IgD-negative memory B cell (primary cell): ENCODE data around the gene KIAA1217. TPM values are rescaled to one million over a fixed set of nuclear protein-coding genes. Genes with fewer than 3 reads are reported as not detected.

Experiments
- H3K27ac Mint-ChIP-seq, 3 donors: one replicate each; pipeline ENCODE4 v1.8.0; 2020 to 2022; ENCODE audit warnings: mild to moderate bottlenecking in 3 of 3, mixed read lengths in 3 of 3, moderate library complexity in 1 of 3
- H3K27me3 Mint-ChIP-seq: one replicate; pipeline ENCODE4 v1.8.0; 2021; ENCODE audit warnings: mixed read lengths
- H3K36me3 Mint-ChIP-seq: one replicate; pipeline ENCODE4 v1.8.0; 2020; ENCODE audit warnings: mild to moderate bottlenecking, mixed read lengths
- H3K4me1 Mint-ChIP-seq, 3 donors: one replicate each; pipeline ENCODE4 v1.8.0; 2020 to 2022; ENCODE audit warnings: mixed read lengths in 3 of 3, mild to moderate bottlenecking in 1 of 3
- H3K4me3 Mint-ChIP-seq, 4 donors: one replicate each; pipeline ENCODE4 v1.8.0; 2020 to 2022; ENCODE audit warnings: mild to moderate bottlenecking in 4 of 4, mixed read lengths in 4 of 4, moderate library complexity in 3 of 4
- H3K9me3 Mint-ChIP-seq, 3 donors: one replicate each; pipeline ENCODE4 v1.8.0; 2020 to 2021; ENCODE audit warnings: mixed read lengths in 3 of 3, mild to moderate bottlenecking in 1 of 3
- polyA plus RNA-seq: library from polyadenylated mRNA; unstranded; fragments of 300-500 nt; fragmentation: Illumina TruSeq; gene quantifications from one replicate; pipeline ENCODE4 v1.2.3, GENCODE V29; 2021

KIAA1217 gene
- polyA plus RNA-seq, 1 donor from 2014 or later, result not detected

GRCh38 chr10:24501056-24501711, 292.2 kb downstream of the KIAA1217 start:
- Mint-ChIP-seq H3K27me3 (peaks cover 7% of the 10 kb centered on the region), H3K4me1 (peaks cover 0 to 2% (median 0%) of the 10 kb centered on the region in 3 donors), H3K9me3 (no peaks in the 10 kb centered on the region), H3K27ac (no peak overlapping the region), H3K36me3 (peaks cover 1% of the 10 kb centered on the region), H3K4me3 (no peak overlapping the region)

- Mint-ChIP-seq H3K36me3 (peaks cover 1% of the 10 kb centered on the region), H3K9me3 (peaks cover 0 to 5% (median 0%) of the 10 kb centered on the region in 3 donors), H3K4me3 (no peak overlapping the region), H3K4me1 (peaks cover 0 to 2% (median 0%) of the 10 kb centered on the region in 3 donors), H3K27me3 (peaks cover 13% of the 10 kb centered on the region), H3K27ac (no peak overlapping the region)
Measured at GRCh38 chr10:24502006-24502405, 293.1 kb downstream of the KIAA1217 start.

- peaks cover 0 to 8% (median 0%) of the 10 kb centered on the region in 3 donors for H3K9me3 Mint-ChIP-seq
- H3K4me1 Mint-ChIP-seq, result peaks cover 0 to 2% (median 0%) of the 10 kb centered on the region in 3 donors
- no peak overlapping the region for H3K27ac Mint-ChIP-seq
- H3K36me3 Mint-ChIP-seq, result peaks cover 1% of the 10 kb centered on the region
- H3K27me3 Mint-ChIP-seq, result peaks cover 14% of the 10 kb centered on the region
- no peak overlapping the region for H3K4me3 Mint-ChIP-seq
Measured at GRCh38 chr10:24502801-24503460, 294.0 kb downstream of the KIAA1217 start.

GRCh38 chr10:24503461-24504320, 294.8 kb downstream of the KIAA1217 start:
- peaks cover 0 to 8% (median 0%) of the 10 kb centered on the region in 3 donors for H3K9me3 Mint-ChIP-seq
- H3K36me3 Mint-ChIP-seq, result no peaks in the 10 kb centered on the region
- H3K4me1 Mint-ChIP-seq, result peaks cover 0 to 2% (median 0%) of the 10 kb centered on the region in 3 donors
- H3K4me3 Mint-ChIP-seq, result no peak overlapping the region
- peaks cover 14% of the 10 kb centered on the region for H3K27me3 Mint-ChIP-seq
- H3K27ac Mint-ChIP-seq, result no peak overlapping the region

- peaks cover 0 to 2% (median 0%) of the 10 kb centered on the region in 3 donors for H3K4me1 Mint-ChIP-seq
- H3K9me3 Mint-ChIP-seq, result peaks cover 0 to 8% (median 0%) of the 10 kb centered on the region in 3 donors
- peaks cover 14% of the 10 kb centered on the region for H3K27me3 Mint-ChIP-seq
- no peak overlapping the region for H3K4me3 Mint-ChIP-seq
- H3K36me3 Mint-ChIP-seq, result peaks cover 2% of the 10 kb centered on the region
- H3K27ac Mint-ChIP-seq, result no peak overlapping the region
Measured at GRCh38 chr10:24505759-24506158, 296.8 kb downstream of the KIAA1217 start.

GRCh38 chr10:24513155-24513554, 304.2 kb downstream of the KIAA1217 start:
- Mint-ChIP-seq H3K27ac (no peak overlapping the region), H3K27me3 (no peaks in the 10 kb centered on the region), H3K4me1 (no peaks in the 10 kb centered on the region), H3K9me3 (no peaks in the 10 kb centered on the region), H3K4me3 (no peak overlapping the region), H3K36me3 (peaks cover 2% of the 10 kb centered on the region)

GRCh38 chr10:24515481-24515880, 306.5 kb downstream of the KIAA1217 start:
- Mint-ChIP-seq H3K27me3 (peaks cover 7% of the 10 kb centered on the region), H3K27ac (no peak overlapping the region), H3K4me1 (peaks cover 0 to 4% (median 3%) of the 10 kb centered on the region in 3 donors), H3K4me3 (no peak overlapping the region), H3K36me3 (no peaks in the 10 kb centered on the region), H3K9me3 (peaks cover 0 to 2% (median 0%) of the 10 kb centered on the region in 3 donors)

- Mint-ChIP-seq H3K9me3 (peaks cover 0 to 2% (median 0%) of the 10 kb centered on the region in 3 donors), H3K27me3 (peaks cover 9% of the 10 kb centered on the region), H3K4me3 (no peak overlapping the region), H3K27ac (no peak overlapping the region), H3K4me1 (peaks cover 0 to 4% (median 3%) of the 10 kb centered on the region in 3 donors), H3K36me3 (no peaks in the 10 kb centered on the region)
Measured at GRCh38 chr10:24518411-24518810, 309.5 kb downstream of the KIAA1217 start.

GRCh38 chr10:24518981-24519597, 310.2 kb downstream of the KIAA1217 start:
- no peak overlapping the region for H3K27ac Mint-ChIP-seq
- H3K27me3 Mint-ChIP-seq, result peaks cover 9% of the 10 kb centered on the region
- H3K9me3 Mint-ChIP-seq, result peaks cover 0 to 2% (median 0%) of the 10 kb centered on the region in 3 donors
- no peaks in the 10 kb centered on the region for H3K36me3 Mint-ChIP-seq
- H3K4me3 Mint-ChIP-seq, result no peak overlapping the region
- peaks cover 0 to 4% (median 3%) of the 10 kb centered on the region in 3 donors for H3K4me1 Mint-ChIP-seq

- Mint-ChIP-seq H3K27me3 (peaks cover 9% of the 10 kb centered on the region), H3K36me3 (no peaks in the 10 kb centered on the region), H3K4me3 (peak overlapping the region in 2 of 4 donors; percentile 23 to 41), H3K9me3 (peaks cover 0 to 2% (median 0%) of the 10 kb centered on the region in 3 donors), H3K27ac (no peak overlapping the region), H3K4me1 (peaks cover 0 to 4% (median 3%) of the 10 kb centered on the region in 3 donors)
Measured at GRCh38 chr10:24519950-24520349, 311.0 kb downstream of the KIAA1217 start.

GRCh38 chr10:24524314-24524713, 315.4 kb downstream of the KIAA1217 start:
- Mint-ChIP-seq H3K27me3 (peaks cover 7% of the 10 kb centered on the region), H3K9me3 (no peaks in the 10 kb centered on the region), H3K27ac (no peak overlapping the region), H3K4me3 (no peak overlapping the region), H3K4me1 (peaks cover 0 to 2% (median under 1%) of the 10 kb centered on the region in 3 donors), H3K36me3 (no peaks in the 10 kb centered on the region)

GRCh38 chr10:24526085-24526649, 317.2 kb downstream of the KIAA1217 start:
- Mint-ChIP-seq H3K4me3 (no peak overlapping the region), H3K27ac (no peak overlapping the region), H3K36me3 (no peaks in the 10 kb centered on the region), H3K4me1 (no peaks in the 10 kb centered on the region), H3K9me3 (no peaks in the 10 kb centered on the region), H3K27me3 (peaks cover 4% of the 10 kb centered on the region)

- Mint-ChIP-seq H3K27me3 (peaks cover 2% of the 10 kb centered on the region), H3K27ac (no peak overlapping the region), H3K4me1 (no peaks in the 10 kb centered on the region), H3K9me3 (peaks cover 0 to 4% (median 0%) of the 10 kb centered on the region in 3 donors), H3K36me3 (no peaks in the 10 kb centered on the region), H3K4me3 (no peak overlapping the region)
Measured at GRCh38 chr10:24528946-24529345, 320.0 kb downstream of the KIAA1217 start.

GRCh38 chr10:24531439-24531838, 322.5 kb downstream of the KIAA1217 start:
- Mint-ChIP-seq H3K4me3 (no peak overlapping the region), H3K9me3 (peaks cover 0 to 4% (median 0%) of the 10 kb centered on the region in 3 donors), H3K4me1 (no peaks in the 10 kb centered on the region), H3K36me3 (no peaks in the 10 kb centered on the region), H3K27me3 (peaks cover 2% of the 10 kb centered on the region), H3K27ac (no peak overlapping the region)
